Measurements from ENCODE around the gene ELP2. TPM values are rescaled to one million over a fixed set of nuclear protein-coding genes. Genes with fewer than 3 reads are reported as not detected.
"Not testable (repeated sequence)": the region's sequence is repeated elsewhere in the genome, so short reads cannot be mapped to it uniquely, and the experiment has no call there.

Gene ELP2
- total RNA-seq, 1 donor from 2014 or later: 89.9 TPM

DNA sequence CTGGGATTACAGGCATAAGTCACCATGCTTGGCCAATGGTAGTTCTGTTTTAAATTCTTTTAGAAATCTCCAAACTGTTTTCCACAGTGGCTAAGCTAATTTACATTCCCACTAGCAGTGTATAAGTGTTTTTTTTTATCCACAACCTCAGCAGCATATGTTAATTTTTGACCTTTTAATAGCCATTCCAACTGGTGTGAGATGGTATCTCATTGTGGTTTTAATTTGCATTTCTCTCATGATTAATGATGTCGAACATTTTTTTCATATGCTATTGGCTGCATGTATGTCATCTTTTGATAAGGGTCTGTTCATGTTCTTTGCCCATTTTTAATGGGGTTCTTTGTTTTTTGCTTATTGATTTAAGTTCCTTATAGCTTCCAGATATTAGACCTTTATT, 77.6 kb downstream of the ELP2 start:
- Mint-ChIP-seq H3K27me3 (ENCODE audit: unreplicated experiment) (no peaks in the 10 kb centered on the region), H3K9me3 (ENCODE audit: unreplicated experiment) (peaks cover 15% of the 10 kb centered on the region), H3K4me3 (ENCODE audit: unreplicated experiment) (no peak overlapping the region), H3K4me1 (ENCODE audit: unreplicated experiment) (peaks cover 2% of the 10 kb centered on the region), H3K36me3 (ENCODE audit: unreplicated experiment) (peaks cover 24% of the 10 kb centered on the region), H3K27ac (ENCODE audit: unreplicated experiment) (no peak overlapping the region)
- no peak for DNase-seq (ENCODE audit: extremely low spot score, unreplicated experiment)
- TF ChIP-seq, protein P1, sequence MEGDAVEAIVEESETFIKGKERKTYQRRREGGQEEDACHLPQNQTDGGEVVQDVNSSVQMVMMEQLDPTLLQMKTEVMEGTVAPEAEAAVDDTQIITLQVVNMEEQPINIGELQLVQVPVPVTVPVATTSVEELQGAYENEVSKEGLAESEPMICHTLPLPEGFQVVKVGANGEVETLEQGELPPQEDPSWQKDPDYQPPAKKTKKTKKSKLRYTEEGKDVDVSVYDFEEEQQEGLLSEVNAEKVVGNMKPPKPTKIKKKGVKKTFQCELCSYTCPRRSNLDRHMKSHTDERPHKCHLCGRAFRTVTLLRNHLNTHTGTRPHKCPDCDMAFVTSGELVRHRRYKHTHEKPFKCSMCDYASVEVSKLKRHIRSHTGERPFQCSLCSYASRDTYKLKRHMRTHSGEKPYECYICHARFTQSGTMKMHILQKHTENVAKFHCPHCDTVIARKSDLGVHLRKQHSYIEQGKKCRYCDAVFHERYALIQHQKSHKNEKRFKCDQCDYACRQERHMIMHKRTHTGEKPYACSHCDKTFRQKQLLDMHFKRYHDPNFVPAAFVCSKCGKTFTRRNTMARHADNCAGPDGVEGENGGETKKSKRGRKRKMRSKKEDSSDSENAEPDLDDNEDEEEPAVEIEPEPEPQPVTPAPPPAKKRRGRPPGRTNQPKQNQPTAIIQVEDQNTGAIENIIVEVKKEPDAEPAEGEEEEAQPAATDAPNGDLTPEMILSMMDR (IDR thresholded peaks at IDR 0.05): no peak

DNA sequence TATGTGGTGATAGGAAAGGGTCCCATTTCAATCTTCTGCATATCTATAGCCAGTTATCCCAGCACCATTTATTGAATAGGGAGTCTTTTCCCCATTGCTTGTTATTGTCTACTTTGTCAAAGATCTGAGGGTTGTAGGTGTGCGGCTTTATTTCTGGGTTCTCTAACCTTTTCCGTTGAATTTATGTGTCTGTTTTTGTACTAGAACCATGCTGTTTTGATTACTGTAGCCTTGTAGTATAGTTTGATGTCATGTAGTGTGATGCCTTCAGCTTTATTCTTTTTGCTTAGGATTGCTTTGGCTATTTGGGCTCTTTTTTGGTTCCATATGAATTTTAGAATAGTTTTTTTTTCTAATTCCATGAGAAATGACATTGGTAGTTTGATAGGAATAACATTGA, 78.3 kb downstream of the ELP2 start:
- H3K27ac Mint-ChIP-seq (ENCODE audit: unreplicated experiment); H3K4me1 Mint-ChIP-seq (ENCODE audit: unreplicated experiment); H3K4me3 Mint-ChIP-seq (ENCODE audit: unreplicated experiment); H3K27me3 Mint-ChIP-seq (ENCODE audit: unreplicated experiment); DNase-seq (ENCODE audit: extremely low spot score, unreplicated experiment): not testable (repeated sequence)
- Mint-ChIP-seq H3K9me3 (ENCODE audit: unreplicated experiment) (peaks cover 15% of the 10 kb centered on the region), H3K36me3 (ENCODE audit: unreplicated experiment) (peaks cover 27% of the 10 kb centered on the region)

DNA sequence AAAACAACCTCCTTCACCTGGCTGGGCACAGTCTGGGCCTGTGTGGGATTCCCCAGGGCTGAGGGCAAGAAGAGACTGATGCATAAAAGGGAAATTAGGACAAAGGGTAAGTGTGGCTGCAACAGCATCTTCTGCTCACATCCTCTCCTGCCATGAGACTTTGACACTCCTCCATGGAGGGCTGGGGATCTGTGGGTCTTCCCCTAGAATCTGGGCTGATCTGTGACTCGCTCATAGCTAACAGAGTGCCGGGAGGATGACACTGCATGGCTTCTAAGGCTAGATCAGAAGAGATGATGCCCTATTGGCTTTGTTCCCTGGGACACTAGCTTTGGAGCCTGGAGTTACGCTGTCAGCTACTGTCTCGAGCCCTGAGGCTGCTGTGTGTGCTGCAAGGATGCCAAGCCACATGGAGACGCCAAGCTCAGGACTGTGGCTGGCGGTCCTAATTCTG, 81.9 kb downstream of the ELP2 start:
- peak; percentile 57 for DNase-seq (ENCODE audit: extremely low spot score, unreplicated experiment)
- Mint-ChIP-seq H3K27ac (ENCODE audit: unreplicated experiment) (no peak overlapping the region), H3K4me1 (ENCODE audit: unreplicated experiment) (peaks cover 15% of the 10 kb centered on the region), H3K36me3 (ENCODE audit: unreplicated experiment) (peaks cover 23% of the 10 kb centered on the region), H3K27me3 (ENCODE audit: unreplicated experiment) (no peaks in the 10 kb centered on the region), H3K4me3 (ENCODE audit: unreplicated experiment) (no peak overlapping the region), H3K9me3 (ENCODE audit: unreplicated experiment) (peaks cover 15% of the 10 kb centered on the region)
- TF ChIP-seq, protein P1 (IDR thresholded peaks at IDR 0.05): no peak

DNA sequence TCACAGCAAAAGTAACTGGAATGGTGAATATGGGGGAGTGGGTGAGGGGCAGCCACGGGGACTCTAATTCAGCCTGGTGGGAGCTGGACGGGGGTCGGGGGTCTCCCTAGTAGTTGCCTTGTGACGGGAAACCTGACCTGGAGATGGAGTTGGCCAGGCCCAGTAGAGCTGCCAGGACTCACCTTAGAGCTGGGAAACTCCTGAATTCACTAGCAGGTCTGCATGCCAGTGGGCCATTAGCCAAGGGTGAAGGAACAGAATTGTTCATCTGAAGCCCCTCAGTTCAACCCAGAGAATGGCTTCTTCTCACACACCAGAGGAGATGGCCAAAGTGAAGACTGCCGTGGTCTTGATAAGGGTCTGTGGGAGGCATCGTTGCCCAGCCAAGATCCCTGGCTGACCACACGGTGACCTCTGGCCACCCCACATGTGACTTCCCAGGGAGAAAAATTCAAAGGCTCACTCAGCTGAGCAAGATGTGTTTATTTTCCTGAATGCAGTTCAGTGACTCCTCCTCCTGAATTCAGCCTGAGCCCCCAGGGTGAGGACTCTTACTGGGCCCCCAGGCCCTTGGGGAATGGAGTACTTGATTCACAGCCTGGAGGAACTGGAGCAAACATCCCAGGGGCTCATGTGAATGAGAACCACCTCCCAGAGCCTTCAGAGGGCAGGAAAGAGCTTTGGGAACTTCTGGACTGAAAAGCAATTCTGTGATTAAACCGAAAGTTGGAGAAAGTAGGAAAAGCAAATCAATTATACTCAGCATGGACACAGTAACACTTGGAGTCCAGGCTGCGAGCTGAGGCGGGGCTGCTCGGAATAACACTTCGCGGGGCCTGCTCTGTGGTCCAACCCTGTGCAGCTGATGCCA, 82.8 kb downstream of the ELP2 start:
- no peak overlapping the region for H3K4me3 Mint-ChIP-seq (ENCODE audit: unreplicated experiment)
- TF ChIP-seq, protein P1 (IDR thresholded peaks at IDR 0.05): peak; percentile 36
- H3K9me3 Mint-ChIP-seq (ENCODE audit: unreplicated experiment): peaks cover 13% of the 10 kb centered on the region
- peak; percentile 59 for DNase-seq (ENCODE audit: extremely low spot score, unreplicated experiment)
- H3K36me3 Mint-ChIP-seq (ENCODE audit: unreplicated experiment): peaks cover 21% of the 10 kb centered on the region
- peak overlapping the region; percentile 61 for H3K27ac Mint-ChIP-seq (ENCODE audit: unreplicated experiment)
- no peaks in the 10 kb centered on the region for H3K27me3 Mint-ChIP-seq (ENCODE audit: unreplicated experiment)
- peaks cover 15% of the 10 kb centered on the region for H3K4me1 Mint-ChIP-seq (ENCODE audit: unreplicated experiment)

DNA sequence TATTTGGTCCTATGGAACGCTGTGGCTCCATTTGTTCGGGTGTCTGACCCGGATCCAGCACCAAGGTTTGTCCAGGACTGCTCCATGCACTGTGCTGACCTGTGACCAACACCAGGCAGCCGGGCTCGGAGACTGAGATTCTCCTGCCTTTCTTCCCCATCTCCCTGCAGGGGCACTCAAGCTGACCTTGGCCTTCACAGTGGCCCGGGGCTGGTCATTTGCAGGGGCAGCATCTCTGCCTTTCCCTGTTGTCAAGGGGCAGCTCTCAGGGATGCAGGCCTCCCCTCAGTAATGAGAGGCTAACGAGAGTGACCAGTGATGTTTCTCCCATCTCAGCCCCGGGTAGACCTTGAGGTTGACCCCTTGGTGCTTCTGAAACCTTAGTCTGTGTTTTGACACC, 85.1 kb downstream of the ELP2 start:
- no peaks in the 10 kb centered on the region for H3K27me3 Mint-ChIP-seq (ENCODE audit: unreplicated experiment)
- no peaks in the 10 kb centered on the region for H3K9me3 Mint-ChIP-seq (ENCODE audit: unreplicated experiment)
- peaks cover 15% of the 10 kb centered on the region for H3K4me1 Mint-ChIP-seq (ENCODE audit: unreplicated experiment)
- peaks cover 7% of the 10 kb centered on the region for H3K36me3 Mint-ChIP-seq (ENCODE audit: unreplicated experiment)
- TF ChIP-seq, protein P1 (IDR thresholded peaks at IDR 0.05): no peak
- DNase-seq (ENCODE audit: extremely low spot score, unreplicated experiment): peak; percentile 80
- H3K27ac Mint-ChIP-seq (ENCODE audit: unreplicated experiment): no peak overlapping the region
- no peak overlapping the region for H3K4me3 Mint-ChIP-seq (ENCODE audit: unreplicated experiment)
